ENCODE results near the gene NDUFB3. TPM values are rescaled to one million over a fixed set of nuclear protein-coding genes. Genes with fewer than 3 reads are reported as not detected.

Gene NDUFB3
- total and polyA plus RNA-seq, 8 donors, result 14.8 to 42.5 (median 26.6) TPM

DNA sequence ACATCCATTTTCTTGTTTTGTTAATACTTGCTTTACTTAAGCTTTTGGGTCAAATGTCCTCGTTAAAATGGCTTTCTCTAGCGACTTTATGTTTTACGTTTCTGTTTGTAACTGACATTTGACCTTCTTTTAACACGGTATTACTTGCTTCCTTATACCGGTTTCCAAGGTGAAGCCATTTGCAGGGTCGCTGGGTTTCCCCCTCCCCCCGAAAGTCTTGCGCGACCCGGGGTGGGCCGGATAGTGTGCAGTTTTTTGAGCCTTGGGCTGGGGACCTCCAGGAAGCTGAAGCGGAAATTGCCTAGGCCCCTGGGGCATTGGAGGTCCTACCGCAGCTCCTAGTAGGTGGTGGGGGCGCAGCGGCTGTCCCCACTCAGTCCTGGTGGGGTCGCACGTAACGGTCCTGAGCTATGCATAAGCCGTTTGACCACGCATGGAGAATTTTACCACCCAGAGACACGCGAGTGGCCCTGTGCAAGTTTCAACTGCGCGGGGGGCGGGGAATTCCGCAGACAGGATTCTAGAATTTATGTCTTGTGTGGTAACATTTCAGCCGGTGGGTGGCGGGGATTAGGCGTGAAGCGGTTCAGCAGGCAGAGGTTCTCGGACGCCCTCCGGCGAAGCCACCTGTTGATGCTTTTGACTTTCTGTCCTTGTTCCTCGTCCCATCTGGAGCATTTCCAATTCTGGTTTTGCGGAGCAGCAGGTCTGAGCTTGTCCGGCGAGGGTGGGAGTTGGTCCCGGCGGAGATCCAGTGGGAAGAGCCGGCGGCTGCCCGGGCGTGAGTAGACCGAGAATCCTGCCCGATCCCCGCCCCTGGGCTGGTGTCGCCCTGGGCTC lies 46.5 kb downstream of the NDUFB3 start:
- Histone ChIP-seq H3K4me3 (peak overlapping the region; percentile 21 to 93 (median 61)), H3K36me3 (no peaks in the 10 kb centered on the region), H3K27me3 (no peaks in the 10 kb centered on the region), H3K4me1 (peaks cover 12 to 32% (median 17%) of the 10 kb centered on the region in 3 donors), H3K27ac (peak overlapping the region; percentile 99 to 100 (median 100)), H3K9me3 (no peaks in the 10 kb centered on the region)
- intact Hi-C loops (cut with DNase I), result loop anchor here in 1 of 3 donors (5.0 kb wide), 1 partner anchor 39 kb away; no protein-coding TSS in a partner anchor
- peak; percentile 80 to 91 (median 83) for DNase-seq
- TF ChIP-seq, protein P1, sequence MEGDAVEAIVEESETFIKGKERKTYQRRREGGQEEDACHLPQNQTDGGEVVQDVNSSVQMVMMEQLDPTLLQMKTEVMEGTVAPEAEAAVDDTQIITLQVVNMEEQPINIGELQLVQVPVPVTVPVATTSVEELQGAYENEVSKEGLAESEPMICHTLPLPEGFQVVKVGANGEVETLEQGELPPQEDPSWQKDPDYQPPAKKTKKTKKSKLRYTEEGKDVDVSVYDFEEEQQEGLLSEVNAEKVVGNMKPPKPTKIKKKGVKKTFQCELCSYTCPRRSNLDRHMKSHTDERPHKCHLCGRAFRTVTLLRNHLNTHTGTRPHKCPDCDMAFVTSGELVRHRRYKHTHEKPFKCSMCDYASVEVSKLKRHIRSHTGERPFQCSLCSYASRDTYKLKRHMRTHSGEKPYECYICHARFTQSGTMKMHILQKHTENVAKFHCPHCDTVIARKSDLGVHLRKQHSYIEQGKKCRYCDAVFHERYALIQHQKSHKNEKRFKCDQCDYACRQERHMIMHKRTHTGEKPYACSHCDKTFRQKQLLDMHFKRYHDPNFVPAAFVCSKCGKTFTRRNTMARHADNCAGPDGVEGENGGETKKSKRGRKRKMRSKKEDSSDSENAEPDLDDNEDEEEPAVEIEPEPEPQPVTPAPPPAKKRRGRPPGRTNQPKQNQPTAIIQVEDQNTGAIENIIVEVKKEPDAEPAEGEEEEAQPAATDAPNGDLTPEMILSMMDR (IDR thresholded peaks at IDR 0.05), result peak in 3 of 4 donors; percentile 9 to 17 (median 12)
- 1% methylated on average over 48 of the region's 48 CpGs for WGBS, 2 donors
- no peak for FAIRE-seq
- ATAC-seq, result peak; percentile 41 to 69 (median 64)

DNA sequence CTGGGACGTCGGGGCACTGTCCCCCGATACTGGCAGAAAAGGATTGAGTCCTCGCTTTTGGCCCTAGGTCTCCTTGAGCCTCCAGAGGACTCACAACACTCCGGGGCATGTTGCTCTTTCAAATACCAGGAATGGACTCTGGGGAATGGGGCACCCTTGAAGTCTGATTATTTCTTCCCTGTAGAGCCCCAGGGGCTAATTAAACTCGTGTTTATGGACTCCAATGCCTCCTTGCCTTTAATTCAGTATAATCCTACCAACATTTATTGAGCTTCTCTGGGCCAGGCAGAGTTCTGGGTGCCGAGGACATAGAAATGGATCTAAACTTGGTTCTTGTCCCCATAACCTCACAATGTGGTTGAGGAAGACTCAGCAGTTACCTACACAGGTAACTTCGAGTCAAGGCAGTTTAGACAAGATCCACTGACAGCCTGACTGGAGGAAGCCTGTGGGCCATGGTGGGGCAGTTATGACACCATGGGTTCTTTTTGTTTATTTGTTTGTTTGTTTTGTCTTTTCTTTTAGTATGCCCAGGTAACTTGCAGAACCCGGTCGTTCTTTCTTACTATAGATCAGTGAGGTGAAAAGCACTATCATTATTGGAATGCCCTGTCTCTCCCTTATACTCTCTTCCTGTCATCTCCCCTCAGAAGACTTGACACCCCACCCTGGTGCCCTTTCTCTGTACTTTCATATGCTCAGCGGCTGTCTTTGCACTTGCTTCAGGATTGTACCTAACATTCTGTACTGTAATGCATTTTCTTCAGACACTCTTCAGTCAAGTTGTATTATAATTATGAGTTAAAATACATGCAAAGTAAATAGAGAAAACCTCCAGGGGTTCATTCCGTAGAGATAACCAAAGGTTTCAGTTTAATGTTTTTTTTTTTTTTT lies 47.4 kb downstream of the NDUFB3 start:
- ATAC-seq (peak; percentile 12 to 30 (median 22)), DNase-seq (no peak), FAIRE-seq (no peak)
- peaks cover 12 to 35% (median 22%) of the 10 kb centered on the region in 3 donors for H3K4me1 ChIP-seq
- TF ChIP-seq, protein P1 (IDR thresholded peaks at IDR 0.05), result no peak
- H3K4me3 ChIP-seq, result peak overlapping the region; percentile 21 to 93 (median 61)
- 9 to 12% methylated on average over 12 of the region's 12 CpGs for WGBS, 2 donors
- peak overlapping the region; percentile 99 to 100 (median 100) for H3K27ac ChIP-seq
- H3K36me3 ChIP-seq, result no peaks in the 10 kb centered on the region
- intact Hi-C loops (cut with DNase I), result loop anchor here in 1 of 3 donors (5.0 kb wide), 1 partner anchor 38 kb away; no protein-coding TSS in a partner anchor
- H3K27me3 ChIP-seq, result no peaks in the 10 kb centered on the region
- H3K9me3 ChIP-seq, result no peaks in the 10 kb centered on the region

DNA sequence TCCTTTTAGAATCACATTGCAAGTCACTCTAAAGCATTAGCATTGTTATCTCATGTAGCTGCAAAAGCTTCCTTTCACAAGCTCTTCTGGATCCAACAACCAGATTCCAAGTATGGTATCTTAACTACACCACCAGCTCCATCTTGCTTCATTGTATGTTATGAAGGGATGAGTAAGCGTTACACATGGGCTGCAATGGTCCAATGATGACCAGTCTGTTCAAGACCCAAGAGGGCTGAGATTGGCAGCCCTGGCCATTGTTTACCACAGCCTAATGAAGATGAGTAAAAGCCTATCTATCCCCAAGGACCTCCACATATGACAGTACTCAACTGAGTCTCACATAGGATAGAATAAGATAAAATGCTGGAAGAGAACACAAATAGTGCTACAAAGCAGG lies 50.5 kb downstream of the NDUFB3 start:
- H3K4me1 ChIP-seq, result peaks cover 31 to 55% (median 48%) of the 10 kb centered on the region in 3 donors
- H3K27ac ChIP-seq, result peak overlapping the region in 2 of 4 donors; percentile 74 to 78
- FAIRE-seq (no peak), ATAC-seq (no peak), DNase-seq (no peak)
- no peak overlapping the region for H3K4me3 ChIP-seq
- intact Hi-C loops (cut with DNase I), result no loop called here
- no peaks in the 10 kb centered on the region for H3K36me3 ChIP-seq
- 91 to 100% methylated on average over 1 of the region's 1 CpG for WGBS, 2 donors
- H3K27me3 ChIP-seq, result no peaks in the 10 kb centered on the region
- H3K9me3 ChIP-seq, result no peaks in the 10 kb centered on the region
- TF ChIP-seq, protein P1 (IDR thresholded peaks at IDR 0.05), result no peak

DNA sequence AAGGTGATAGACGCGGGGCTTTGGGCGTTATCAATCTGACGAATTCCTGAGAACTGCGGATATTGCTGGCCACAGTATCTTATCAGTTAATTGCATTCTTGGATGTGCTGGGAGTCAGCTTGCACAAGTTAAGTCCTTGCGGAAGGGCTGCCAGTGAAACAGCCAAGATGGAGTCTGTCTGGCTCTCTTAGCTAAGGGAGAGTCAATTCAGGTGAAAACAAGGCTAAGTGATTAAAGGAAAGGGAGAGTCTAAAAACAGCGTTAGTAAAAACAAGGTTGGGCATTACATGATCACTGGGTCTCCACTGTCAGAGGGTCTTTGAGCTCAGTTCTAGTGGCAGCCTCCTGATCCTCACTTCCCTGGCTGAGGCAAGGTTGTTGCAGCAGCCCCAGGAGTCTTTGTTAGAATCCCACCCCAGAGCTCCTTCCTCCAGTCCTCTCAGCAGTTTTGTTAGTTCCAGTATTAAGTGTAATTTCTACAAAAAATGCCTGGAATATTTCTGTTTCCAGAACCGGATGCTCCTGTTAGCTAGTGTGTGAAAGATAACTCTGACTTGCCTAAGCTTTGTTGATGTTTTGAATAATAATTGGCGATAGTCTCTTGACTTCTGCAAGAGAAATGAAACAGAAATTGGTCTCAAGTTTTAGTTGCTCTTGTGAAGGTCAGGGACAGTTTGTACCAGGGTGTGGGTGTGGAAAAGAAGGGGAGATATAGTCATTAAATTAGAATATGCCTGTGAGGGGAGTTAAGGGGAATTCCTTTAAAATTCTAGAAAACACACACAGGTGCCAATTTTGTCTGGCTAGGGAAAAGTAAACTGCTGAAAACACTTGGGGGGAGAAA lies 54.7 kb downstream of the NDUFB3 start:
- FAIRE-seq (no peak), ATAC-seq (peak in 3 of 4 donors; percentile 5 to 12 (median 11)), DNase-seq (no peak)
- Histone ChIP-seq H3K27ac (peak overlapping the region; percentile 22 to 78 (median 57)), H3K27me3 (no peaks in the 10 kb centered on the region), H3K4me3 (no peak overlapping the region), H3K9me3 (no peaks in the 10 kb centered on the region), H3K36me3 (no peaks in the 10 kb centered on the region), H3K4me1 (peaks cover 31 to 76% (median 72%) of the 10 kb centered on the region in 3 donors)
- intact Hi-C loops (cut with DNase I), result no loop called here
- TF ChIP-seq, protein P1 (IDR thresholded peaks at IDR 0.05), result no peak
- 7 to 8% methylated on average over 9 of the region's 9 CpGs for WGBS, 2 donors

All from pancreas (tissue), 10 donors.